GM21528 (cell line): ENCODE results near the gene OR4D9.
"Not testable (repeated sequence)": the region's sequence is repeated elsewhere in the genome, so short reads cannot be mapped to it uniquely, and the experiment has no call there.

Experiments used
- ATAC-seq: cut with Tn5 transposase; IDR thresholded peaks from one replicate; pipeline ENCODE4 v1.9.1; 2021; ENCODE audit warnings: mild to moderate bottlenecking, moderate library complexity; ENCODE audit not compliant: unreplicated experiment, low FRiP score

Gene OR4D9

DNA sequence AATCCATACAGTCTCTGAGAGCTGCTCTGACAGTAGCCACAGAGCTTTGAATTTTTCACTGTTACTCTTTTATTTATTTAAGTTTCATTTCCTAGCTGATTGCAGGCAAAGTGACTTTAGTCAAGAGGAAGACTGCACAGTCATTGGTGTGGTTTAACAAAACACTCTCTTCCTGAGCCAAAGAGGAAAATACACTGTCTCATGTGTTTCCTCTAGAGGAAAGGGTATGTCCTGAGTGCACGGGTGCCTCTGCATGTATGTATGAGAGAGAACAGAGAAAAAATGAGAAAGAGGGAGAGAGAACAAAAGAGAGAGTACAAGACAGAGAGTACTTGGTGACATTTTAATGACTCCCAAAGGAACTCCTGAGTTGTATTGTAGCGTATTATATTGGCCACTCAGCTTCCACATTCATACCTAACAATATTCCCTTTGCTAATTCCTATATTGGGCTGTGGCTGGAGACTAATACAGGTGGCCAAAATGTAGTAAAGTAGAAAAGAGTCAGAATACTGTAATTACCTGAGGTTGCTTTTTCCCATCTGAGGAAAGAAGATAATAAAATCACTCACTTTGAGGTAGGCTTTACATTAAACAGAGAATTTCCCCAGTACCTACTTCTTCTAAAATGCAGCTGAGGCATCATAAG, at the start of gene OR4D9:
OR4D9 (plus strand) TSS at position 599 of the 649 bp plus-strand sequence. CDS start 3,374 bp downstream, outside the sequence.
- no peak for ATAC-seq

DNA sequence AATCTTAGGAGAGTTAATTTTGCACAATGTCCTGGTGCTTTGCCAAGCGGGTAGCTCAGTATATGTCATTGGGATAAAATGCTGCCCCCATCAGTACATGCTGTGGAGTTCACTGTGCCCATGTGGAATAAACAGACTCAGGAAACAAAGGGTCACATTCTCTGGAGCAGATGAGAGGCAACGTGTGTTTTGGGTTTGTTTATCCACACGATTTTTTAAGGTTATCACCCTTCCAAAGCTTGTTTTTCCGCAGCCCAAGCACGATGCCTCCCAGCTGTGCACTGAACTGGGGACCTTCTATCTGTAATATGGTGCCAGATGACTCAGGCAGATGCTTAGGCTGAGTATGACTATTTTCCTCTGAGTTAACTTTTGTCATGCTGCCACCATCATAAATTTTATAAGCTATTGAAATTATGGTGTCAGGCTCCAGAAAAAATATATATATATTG, 48.1 kb upstream of the OR4D9 start:
- ATAC-seq = no peak

DNA sequence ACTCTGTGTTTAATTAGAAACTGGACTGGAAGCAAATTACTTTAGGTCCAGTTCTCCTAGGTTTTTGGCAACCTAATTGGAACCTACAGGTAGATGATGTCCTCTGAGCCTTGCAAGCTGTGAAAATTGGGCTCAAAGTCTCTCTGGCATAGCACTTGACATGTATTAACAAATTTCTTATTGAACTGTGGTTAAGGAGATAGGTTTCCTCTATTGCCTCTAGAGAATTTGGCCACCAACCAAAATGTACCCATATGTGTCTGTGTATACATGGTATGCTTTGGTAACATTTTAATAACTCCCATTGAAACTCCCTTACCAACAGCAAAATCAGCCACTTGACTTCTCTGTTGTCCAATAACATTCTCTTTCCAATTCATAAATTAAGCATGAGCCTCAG, 38.3 kb upstream of the OR4D9 start, which contains the start of gene OR4D10:
OR4D10 (plus strand) TSS at position 301 of the 400 bp plus-strand sequence. CDS start 4,115 bp downstream, outside the sequence.
- ATAC-seq = no peak

DNA sequence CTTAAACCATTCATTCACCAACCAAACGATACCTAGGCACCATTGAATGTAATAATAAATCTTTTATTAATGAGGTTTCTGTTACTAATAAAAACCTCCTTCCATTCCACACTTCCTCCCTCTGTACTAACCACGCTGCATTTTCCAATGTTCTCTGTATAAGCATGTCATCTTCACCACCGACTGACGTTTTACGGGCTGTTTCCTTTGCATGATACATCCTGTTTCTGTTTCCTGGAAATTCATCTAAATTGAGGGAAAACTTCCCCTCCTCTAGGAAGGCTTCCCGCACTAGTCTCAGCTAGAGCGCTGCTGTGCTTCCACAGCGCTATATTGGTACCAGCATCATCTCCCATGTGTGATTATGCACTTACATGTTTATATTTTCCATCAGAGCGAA, 36.2 kb upstream of the OR4D9 start:
- ATAC-seq = no peak

DNA sequence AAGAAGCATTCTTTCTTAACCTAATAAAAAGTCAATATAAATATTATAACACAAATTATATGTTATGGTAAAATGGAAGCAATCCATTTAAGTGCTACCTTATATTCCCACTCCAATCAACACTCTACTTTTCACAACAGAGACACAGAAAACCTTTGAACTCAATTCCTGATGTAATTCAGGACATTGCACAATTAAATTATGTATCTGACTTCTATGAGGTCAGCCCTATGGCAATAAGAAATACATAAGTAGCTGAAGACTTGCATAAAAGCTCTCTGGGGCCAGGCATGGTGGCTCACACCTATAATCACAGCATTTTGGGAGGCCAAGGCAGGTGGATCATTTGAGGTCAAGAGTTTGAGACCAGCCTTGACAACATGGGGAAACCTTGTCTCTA, 31.4 kb upstream of the OR4D9 start:
- no peak for ATAC-seq

DNA sequence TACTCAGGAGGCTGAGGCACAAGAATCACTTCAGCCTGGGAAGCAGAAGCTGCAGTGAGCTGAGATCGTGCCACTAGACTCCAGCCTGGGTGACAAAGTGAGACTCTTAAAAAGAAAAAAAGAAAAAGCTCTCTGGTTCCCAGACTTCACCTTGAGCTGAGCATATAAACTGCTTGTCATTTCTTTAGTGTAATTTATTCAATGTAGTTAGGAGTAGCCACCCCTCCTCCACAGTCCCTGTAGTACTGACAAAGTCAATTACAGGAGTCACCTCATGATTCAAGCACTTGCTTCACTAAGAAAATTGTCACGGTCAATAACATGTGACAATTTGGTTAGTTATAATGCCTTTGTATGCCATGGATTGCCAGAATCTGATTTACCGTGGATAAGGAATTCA, 31.0 kb upstream of the OR4D9 start:
- no peak for ATAC-seq

DNA sequence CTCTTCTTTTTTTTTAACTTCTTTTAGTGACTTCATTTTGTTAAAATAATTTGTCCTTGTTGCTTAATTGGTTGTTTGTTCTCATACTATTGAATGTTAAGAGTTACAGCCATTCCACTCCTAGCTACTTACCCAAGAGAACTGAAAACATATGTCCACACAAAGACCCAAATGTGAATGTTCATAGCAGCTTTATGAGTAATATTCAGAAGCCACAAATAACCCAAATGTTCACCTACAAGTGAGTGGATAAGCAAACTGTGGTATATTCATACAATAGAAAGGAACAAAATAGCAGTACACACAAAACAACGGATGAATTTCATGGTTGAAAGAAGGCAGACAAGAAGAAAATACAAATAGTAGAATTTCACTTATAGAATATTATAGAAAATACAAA, 9.4 kb upstream of the OR4D9 start:
- no peak for ATAC-seq

DNA sequence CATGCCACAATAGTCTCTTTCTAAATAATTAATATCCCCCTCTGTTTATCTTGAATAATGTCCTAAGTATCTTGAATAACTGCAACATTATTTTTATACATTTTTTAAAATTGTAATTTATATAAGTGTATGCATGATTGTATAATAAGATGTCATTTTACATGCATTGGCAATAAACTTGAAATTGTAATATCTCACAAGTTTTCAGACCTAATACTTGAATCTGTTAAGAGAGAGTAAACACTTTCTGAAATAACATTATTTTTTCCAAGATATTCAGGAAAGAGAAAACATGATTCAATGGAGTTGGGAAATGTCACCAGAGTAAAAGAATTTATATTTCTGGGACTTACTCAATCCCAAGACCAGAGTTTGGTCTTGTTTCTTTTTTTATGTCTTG, 8.1 kb upstream of the OR4D9 start, which contains the start of gene OR4D11:
OR4D11 (plus strand) TSS at position 301 of the 400 bp plus-strand sequence; CDS start at position 301, 0 bp downstream.
- no peak for ATAC-seq

DNA sequence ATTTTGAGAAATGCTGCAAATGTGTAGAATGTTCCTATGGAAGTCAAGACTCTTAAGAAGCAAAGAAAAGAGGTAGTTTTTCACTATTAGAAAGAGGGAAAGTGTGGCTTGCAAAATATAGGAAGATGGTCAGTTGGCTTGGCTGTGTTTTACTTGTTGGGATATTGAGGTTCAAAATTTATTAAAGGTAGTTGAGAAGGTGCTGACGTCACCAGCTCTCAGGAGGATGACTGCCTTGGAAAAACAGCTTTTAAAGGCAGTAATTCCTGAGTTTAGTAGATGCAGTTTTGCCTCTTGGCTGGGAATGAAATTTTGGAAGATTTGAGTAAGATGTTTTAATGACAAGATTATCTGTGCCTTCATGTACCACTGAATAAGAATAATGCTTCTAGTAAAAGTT, 336 bp downstream of the OR4D9 start:
- no peak for ATAC-seq

DNA sequence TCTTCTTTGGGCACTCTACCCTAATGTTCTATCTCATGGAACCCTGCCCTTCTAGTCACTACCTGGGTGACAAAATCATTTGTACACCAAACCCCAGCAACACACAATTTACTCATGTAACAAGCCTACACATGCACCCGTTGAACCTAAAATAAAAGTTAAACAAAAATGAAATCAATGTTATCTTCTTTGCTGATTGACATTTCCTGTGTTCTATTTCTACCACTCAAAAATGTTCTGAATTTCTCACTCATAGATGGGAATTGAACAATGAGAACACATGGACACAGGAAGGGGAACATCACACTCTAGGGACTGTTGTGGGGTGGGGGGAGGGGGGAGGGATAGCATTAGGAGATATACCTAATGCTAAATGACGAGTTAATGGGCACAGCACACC, 8.8 kb downstream of the OR4D9 start:
- ATAC-seq = not testable (repeated sequence)

DNA sequence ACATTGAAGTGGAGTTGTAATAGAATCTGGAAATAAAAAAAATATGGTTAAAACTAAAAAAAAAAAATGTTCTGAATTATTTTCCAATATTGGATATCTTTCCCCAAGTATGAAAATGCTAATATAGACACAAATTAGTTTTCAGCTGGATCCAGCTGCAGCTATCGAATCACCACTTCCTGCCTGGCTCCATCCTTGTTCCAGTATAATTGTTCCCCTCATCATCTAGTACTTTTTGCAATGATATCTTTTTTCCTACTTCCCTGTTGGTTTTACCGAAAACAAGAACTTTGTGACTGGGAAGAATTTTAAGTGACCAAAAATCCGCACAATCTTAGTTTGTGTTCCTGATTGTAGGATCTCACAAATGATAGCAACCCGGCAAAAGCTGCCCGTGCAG, 9.4 kb downstream of the OR4D9 start:
- no peak for ATAC-seq

DNA sequence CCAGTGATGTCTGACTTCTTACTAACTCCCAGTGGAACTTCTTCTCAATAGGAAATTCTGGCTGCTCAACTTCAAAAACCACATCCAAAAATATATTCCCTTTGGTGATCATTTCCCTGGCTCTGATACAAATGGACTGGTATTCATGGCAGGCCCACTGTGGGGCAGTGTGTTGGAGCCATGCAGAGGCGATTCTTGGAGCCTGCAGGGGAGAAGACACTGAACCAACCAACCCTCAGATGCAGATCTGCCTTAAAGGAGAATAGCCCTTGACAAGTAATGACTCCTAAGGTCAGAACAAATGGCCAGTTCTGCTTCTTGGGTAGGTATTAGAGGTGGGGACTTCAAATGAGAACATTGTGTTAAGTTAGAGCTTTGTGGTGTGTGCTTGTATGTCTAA, 12.2 kb downstream of the OR4D9 start:
- no peak for ATAC-seq

DNA sequence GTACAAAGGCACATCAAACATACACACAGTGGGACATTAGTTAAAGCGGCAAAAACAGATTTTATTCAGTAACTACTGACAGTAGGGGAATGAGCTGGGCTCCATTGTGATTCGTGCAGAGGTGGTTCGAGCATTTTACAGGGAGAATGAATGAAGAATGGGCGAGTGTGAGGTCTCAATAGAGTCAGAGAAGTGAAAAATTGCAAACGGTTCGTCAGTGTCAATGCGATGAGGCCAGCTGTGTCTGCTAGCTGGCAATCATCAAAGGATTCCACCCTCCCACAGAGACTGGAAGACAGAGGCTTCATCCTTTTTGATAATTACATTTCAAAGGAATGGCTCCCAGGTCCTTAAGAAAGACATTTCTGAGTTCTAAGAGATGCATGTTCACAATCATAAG, 17.4 kb downstream of the OR4D9 start:
- no peak for ATAC-seq

DNA sequence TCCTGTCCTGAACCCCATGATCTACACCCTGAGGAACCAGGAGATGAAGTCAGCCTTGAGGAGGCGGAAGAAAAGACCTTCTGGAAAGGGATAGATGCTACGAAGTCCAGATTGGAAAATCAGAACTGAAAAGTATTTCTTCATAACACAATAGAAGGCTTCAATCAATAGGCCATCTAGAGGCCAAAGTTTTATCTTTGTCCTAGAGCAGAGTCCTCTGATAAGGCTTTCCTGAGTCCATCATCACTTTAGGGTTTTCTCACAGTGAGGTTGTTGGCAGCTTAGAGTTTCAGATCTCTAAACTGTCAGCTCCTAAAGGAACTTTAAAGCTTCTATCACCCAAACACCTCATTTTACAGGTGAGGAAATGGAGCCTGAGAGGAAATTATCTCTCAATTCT, 21.3 kb downstream of the OR4D9 start:
- ATAC-seq = no peak

DNA sequence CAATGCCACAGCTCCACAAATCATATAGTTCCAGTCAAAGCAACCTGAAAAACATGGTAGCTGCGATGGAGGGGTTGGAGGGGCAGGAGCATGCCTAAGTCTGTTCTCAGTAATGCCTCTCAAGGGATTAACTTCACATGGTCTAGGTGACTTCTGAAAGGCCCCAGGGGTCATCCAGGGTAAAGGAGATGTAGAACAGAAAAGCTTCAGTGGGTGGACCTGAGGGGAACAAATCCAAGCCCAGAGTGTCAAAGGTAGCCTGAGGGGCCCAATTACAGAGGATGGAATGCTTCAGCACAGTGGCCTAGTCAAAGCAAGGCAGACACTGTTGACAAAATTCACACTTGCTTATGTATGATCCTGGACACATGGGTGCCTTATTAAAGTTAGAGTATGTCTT, 23.3 kb downstream of the OR4D9 start:
- ATAC-seq = no peak

DNA sequence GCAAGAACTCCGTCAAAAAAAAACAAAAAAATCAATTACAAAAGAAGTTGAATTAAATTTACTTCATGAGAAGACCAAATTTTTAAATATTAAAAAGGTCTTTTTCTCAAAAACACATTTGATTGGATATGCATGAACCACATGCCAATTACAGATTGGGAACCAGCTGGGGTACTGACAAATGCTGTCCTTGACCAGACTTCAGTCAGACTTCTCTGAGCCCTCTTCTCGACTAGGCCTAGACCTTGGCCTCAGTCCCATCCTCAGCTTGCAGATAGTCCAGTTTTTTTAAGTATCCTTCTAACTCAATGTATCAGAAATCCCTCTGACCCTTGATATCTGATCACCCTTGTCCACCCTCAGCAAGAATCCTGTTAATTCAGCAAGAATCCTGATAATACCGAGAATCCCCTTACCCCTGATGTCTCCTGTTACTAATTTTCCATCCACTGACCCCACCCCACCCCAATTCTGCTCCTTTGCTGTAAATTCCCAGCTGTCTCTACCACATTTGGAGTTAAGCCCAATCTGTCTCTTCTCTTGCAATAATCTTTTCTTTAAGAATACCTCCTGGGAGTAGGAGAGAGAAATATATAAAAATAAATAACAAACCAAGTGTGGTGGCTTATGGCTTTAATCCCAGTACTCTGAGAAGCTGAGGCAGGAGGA, 30.9 kb downstream of the OR4D9 start:
- ATAC-seq = no peak

DNA sequence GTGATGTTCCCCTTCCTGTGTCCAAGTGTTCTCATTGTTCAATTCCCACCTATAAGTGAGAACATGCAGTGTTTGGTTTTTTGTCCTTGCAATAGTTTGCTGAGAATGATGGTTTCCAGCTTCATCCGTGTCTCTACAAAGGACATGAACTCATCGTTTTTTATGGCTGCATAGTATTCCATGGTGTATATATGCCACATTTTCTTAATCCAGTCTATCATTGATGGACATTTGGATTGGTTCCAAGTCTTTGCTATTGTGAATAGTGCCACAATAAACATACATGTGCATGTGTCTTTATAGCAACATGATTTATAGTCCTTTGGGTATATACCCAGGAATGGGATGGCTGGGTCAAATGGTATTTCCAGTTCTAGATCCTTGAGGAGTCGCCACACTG, 32.4 kb downstream of the OR4D9 start:
- not testable (repeated sequence) for ATAC-seq

DNA sequence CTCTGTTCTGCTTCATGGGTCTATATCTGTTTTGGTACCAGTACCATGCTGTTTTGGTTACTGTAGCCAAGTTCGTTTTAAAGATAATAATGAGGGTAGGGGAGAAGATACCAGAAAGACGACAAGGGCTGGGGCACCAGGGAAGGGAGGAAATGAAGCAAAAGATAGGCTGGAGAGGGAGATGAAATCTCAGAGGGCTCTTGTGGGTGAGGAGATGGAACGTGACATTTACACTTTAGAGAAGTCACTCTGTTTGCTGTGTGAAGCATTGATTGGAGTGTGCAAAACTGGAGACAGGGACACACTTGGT, 33.5 kb downstream of the OR4D9 start:
- no peak for ATAC-seq

DNA sequence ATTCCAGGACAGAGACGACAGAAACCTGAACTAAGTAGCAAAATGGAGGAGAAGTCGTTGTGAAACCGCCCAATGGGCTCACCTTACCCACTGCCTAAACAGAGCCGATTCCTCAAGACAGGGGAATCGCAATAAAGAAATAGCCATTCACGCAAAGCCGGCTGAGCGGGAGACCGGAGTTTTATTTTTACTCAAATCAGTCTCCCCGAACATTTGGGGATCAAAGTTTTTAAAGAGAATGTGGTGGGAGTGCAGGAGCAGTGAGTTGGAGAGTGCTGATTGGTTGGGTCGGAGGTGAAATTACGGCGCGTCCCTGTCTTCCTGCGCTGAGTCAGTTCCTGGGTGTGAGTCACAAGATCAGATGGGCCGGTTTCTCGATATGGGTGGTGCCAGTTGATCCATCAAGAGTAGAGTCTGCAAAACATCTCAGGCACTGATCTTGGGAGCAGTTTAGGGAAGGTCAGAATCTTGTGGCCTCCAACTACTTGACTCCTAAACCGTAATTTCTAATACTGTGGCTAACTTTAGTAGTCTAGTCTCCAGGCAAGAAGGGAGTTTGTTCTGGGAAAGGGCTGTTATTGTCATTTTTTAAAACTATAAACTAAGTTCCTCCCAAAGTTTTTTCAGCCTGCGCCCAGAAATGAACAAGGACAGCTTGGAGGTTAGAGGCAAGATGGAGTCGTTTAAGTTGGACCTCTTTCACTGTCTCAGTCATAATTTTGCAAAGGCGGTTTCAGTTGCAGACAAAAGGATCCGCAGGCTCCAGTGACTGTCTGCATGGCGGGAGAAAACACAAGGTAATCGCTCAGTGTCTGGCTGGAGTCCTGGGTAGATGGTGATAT, 34.1 kb downstream of the OR4D9 start:
- no peak for ATAC-seq

DNA sequence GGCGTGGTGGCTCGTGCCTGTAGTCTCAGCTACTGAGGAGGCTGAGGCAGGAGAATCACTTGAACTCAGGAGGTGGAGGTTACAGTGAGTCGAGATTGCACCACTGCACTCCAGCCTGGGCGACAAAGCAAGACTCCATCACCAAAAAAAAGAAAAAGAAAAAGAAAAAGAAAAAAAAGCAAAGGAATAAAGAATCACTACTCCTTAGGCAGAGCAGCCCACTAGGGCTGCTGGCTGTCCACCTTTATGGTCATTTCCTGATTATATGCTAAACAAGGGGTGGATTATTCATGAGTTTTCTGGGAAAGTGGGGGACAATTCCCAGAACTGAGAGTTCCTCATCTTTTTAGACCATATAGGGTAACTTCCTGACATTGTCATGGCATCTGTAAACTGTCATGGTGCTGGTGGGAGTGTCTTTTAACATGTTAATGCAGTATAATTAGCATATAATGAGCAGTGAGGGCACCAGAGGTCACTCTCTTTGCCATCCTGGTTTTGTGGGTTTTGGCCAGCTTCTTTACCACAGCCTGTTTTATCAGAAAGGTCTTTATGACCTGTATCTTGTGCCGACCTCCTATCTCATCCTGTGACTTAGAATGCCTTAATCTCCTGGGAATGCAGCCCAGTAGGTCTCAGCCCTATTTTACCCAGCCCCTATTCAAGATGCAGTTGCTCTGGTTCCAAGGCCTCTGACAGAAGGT, 36.4 kb downstream of the OR4D9 start:
- not testable (repeated sequence) for ATAC-seq

DNA sequence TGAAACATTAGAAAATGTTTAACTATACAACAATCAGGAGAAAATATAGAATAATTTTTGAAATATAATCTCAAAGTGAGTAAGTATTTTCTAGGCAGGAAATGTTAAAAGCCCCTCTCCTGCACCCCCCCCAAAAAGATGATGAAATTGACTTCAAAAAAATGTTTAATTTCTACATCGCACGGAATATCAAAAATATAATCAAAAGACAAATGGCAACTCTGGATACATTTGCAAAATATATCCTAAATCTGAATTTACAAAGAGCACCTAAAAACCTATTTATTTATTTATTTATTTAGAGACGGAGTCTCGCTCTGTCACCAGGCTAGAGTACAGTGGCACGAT, 36.9 kb downstream of the OR4D9 start:
- ATAC-seq = no peak
